Measurements from ENCODE around the gene CAMK1D. TPM values are rescaled to one million over a fixed set of nuclear protein-coding genes. Genes with fewer than 3 reads are reported as not detected.

Gene CAMK1D
- total RNA-seq, 1 experiment from 2014 or later = 6.3 TPM

DNA sequence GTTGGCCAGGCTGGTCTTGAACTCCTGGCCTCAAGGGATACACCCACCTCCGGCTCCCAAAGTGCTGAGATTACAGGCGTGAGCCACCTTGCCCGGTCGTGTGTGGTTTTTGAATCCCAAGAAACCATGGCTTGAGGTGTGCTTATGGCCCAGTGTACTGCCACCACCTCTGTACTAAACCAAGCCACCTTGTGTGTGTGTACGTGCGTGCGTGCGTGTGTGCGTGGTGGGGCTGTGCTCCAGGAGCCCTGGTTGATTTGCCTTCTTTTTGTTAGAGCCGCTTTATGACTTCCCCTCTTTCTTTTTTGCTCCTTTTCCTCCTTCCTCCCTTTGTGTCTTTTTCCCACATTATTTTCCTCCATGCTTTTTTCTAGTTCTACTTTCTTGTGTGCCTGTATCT, 121.4 kb downstream of the CAMK1D start:
- no peak overlapping the region for H3K27ac ChIP-seq (ENCODE audit: insufficient read length, low read depth, low read length)
- no peaks in the 10 kb centered on the region for H3K23me2 ChIP-seq (ENCODE audit: insufficient read length, low read depth, low read length, poor library complexity, severe bottlenecking)
- H3K79me2 ChIP-seq (ENCODE audit: insufficient read depth, low read length) = no peaks in the 10 kb centered on the region
- no peaks in the 10 kb centered on the region; a peak in 3 of 7 replicates for H3K36me3 Mint-ChIP-seq (ENCODE audit: insufficient read depth in 1 of 3, low read depth in 3 of 3)
- DNase-seq = no peak
- no peak overlapping the region for H3K23ac ChIP-seq (ENCODE audit: insufficient read length, low read depth, low read length)
- WGBS (ENCODE audit: extremely low coverage, insufficient read length, low lambda C conversion rate) = no CpG with 5 or more reads among the region's 10 CpGs
- no peak overlapping the region for H2BK5ac ChIP-seq (ENCODE audit: insufficient read length, low read length)
- no peak overlapping the region for H3T11ph ChIP-seq (ENCODE audit: low read length)
- H2BK20ac ChIP-seq (ENCODE audit: low read depth, low read length, poor library complexity, severe bottlenecking) = no peak overlapping the region
- H2BK15ac ChIP-seq (ENCODE audit: low read depth, low read length) = no peak overlapping the region
- no peak overlapping the region for H3K56ac ChIP-seq (ENCODE audit: insufficient read length, low read depth, low read length)
- no peak overlapping the region for H4K91ac ChIP-seq (ENCODE audit: insufficient read length, low read depth, low read length)
- H3K27ac Mint-ChIP-seq = peak overlapping the region; percentile 0 to 15 (median 15); a peak in 4 of 7 replicates
- no peaks in the 10 kb centered on the region for H3K79me1 ChIP-seq (ENCODE audit: insufficient read depth, low read depth, low read length, poor library complexity, severe bottlenecking)
- no peak overlapping the region for H2AK5ac ChIP-seq (ENCODE audit: insufficient read length, low read length)
- H3K18ac ChIP-seq (ENCODE audit: insufficient read length, low read depth, low read length) = no peak overlapping the region
- no peak overlapping the region for H3K4me3 Mint-ChIP-seq
- no peaks in the 10 kb centered on the region for H3K27me3 Mint-ChIP-seq (ENCODE audit: low read depth)
- no peaks in the 10 kb centered on the region for H4K20me1 ChIP-seq (ENCODE audit: control insufficient read depth, insufficient read depth, insufficient read length)
- no peak overlapping the region for H3K4ac ChIP-seq (ENCODE audit: low read depth, low read length)
- H3K4me1 Mint-ChIP-seq = peaks cover 10 to 18% of the 10 kb centered on the region in 2 experiments
- H3K14ac ChIP-seq (ENCODE audit: insufficient read depth, low read length) = no peak overlapping the region
- no peak overlapping the region for H3K9ac ChIP-seq (ENCODE audit: extremely low read depth, insufficient read length, low read length)
- H3K27me3 ChIP-seq (ENCODE audit: insufficient read depth, low read length) = no peaks in the 10 kb centered on the region
- H4K5ac ChIP-seq (ENCODE audit: insufficient read length, low read depth, low read length) = no peak overlapping the region
- no peak overlapping the region for H3K4me2 ChIP-seq (ENCODE audit: insufficient read depth, insufficient read length, low read length)
- H3K9me3 Mint-ChIP-seq = no peaks in the 10 kb centered on the region; a peak in 1 of 5 replicates
- H4K8ac ChIP-seq (replicated peaks; ENCODE audit: insufficient read length, low read depth, low read length) = no peak overlapping the region
- TF ChIP-seq, protein P1, sequence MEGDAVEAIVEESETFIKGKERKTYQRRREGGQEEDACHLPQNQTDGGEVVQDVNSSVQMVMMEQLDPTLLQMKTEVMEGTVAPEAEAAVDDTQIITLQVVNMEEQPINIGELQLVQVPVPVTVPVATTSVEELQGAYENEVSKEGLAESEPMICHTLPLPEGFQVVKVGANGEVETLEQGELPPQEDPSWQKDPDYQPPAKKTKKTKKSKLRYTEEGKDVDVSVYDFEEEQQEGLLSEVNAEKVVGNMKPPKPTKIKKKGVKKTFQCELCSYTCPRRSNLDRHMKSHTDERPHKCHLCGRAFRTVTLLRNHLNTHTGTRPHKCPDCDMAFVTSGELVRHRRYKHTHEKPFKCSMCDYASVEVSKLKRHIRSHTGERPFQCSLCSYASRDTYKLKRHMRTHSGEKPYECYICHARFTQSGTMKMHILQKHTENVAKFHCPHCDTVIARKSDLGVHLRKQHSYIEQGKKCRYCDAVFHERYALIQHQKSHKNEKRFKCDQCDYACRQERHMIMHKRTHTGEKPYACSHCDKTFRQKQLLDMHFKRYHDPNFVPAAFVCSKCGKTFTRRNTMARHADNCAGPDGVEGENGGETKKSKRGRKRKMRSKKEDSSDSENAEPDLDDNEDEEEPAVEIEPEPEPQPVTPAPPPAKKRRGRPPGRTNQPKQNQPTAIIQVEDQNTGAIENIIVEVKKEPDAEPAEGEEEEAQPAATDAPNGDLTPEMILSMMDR (conservative IDR thresholded peaks at IDR 0.05) = no peak
- H2BK12ac ChIP-seq (ENCODE audit: insufficient read length, low read depth, low read length) = no peak overlapping the region
- H2AFZ ChIP-seq (ENCODE audit: low read length) = no peak overlapping the region
- no peaks in the 10 kb centered on the region for H3K9me3 ChIP-seq (ENCODE audit: control insufficient read depth, low read depth, low read length)
- H2BK120ac ChIP-seq (ENCODE audit: low read depth, low read length, poor library complexity, severe bottlenecking) = no peak overlapping the region
- H3K4me1 ChIP-seq (ENCODE audit: insufficient read depth, low read length) = no peaks in the 10 kb centered on the region

All from H9 (cell line).